ENCODE results near the gene HIBCH. TPM values are rescaled to one million over a fixed set of nuclear protein-coding genes. Genes with fewer than 3 reads are reported as not detected.

The HIBCH gene
- total and polyA plus RNA-seq, 2 experiments from 2014 or later: 15.9 to 70.0 TPM

DNA sequence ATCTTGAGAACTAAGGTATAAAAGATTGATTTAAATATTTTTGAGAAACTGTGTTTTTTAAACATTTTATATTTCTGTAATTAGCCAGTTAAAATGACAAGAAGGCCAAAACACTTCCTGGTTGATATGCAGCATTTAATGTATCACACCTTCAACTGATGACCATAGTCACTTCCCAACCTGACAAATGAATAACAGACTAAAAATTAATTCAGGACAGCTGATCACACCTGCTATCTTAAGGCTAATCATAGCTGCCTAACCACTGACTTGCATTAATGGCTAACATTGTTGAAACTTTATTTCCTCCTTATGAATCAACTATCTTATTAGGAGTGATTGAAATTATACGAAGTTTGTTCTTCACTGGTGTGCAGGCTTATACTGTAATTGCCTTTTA is 131.3 kb downstream of the HIBCH start:
- Histone ChIP-seq H3K27ac (no peak overlapping the region), H3K27me3 (no peaks in the 10 kb centered on the region), H3K4me1 (ENCODE audit: low read depth) (no peaks in the 10 kb centered on the region), H3K9me3 (ENCODE audit: low read depth) (no peaks in the 10 kb centered on the region), H3K4me3 (no peak overlapping the region), H3K36me3 (no peaks in the 10 kb centered on the region)
- TF ChIP-seq, protein P1, sequence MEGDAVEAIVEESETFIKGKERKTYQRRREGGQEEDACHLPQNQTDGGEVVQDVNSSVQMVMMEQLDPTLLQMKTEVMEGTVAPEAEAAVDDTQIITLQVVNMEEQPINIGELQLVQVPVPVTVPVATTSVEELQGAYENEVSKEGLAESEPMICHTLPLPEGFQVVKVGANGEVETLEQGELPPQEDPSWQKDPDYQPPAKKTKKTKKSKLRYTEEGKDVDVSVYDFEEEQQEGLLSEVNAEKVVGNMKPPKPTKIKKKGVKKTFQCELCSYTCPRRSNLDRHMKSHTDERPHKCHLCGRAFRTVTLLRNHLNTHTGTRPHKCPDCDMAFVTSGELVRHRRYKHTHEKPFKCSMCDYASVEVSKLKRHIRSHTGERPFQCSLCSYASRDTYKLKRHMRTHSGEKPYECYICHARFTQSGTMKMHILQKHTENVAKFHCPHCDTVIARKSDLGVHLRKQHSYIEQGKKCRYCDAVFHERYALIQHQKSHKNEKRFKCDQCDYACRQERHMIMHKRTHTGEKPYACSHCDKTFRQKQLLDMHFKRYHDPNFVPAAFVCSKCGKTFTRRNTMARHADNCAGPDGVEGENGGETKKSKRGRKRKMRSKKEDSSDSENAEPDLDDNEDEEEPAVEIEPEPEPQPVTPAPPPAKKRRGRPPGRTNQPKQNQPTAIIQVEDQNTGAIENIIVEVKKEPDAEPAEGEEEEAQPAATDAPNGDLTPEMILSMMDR (IDR thresholded peaks at IDR 0.05; ENCODE audit: low read depth, low read length): no peak
- no peak for DNase-seq (ENCODE audit: low read depth in 1 of 2, low spot score in 1 of 2)

DNA sequence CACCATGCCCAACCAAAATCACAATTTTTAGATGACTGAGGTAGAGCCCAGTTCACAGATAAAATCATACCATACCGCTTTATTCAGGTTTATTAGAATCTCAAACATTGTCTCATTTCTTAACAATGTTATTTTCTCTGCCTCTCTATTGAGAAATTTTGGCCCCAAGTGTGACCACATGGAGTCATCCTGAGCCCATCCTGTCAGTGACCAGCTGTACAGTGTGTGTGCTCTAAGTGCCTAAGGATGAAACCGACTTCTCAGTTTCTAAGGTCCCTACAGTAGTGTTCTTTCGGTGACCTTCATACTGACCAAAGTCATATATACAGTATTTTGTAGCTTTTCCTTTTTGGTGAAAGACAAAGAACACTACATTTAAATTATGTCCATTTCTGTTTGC is 133.4 kb downstream of the HIBCH start:
- H3K4me3 ChIP-seq: no peak overlapping the region
- TF ChIP-seq, protein P1 (IDR thresholded peaks at IDR 0.05; ENCODE audit: low read depth, low read length): no peak
- DNase-seq (ENCODE audit: low read depth in 1 of 2, low spot score in 1 of 2): no peak
- H3K36me3 ChIP-seq: no peaks in the 10 kb centered on the region
- no peaks in the 10 kb centered on the region for H3K9me3 ChIP-seq (ENCODE audit: low read depth)
- H3K4me1 ChIP-seq (ENCODE audit: low read depth): no peaks in the 10 kb centered on the region
- no peaks in the 10 kb centered on the region for H3K27me3 ChIP-seq
- no peak overlapping the region for H3K27ac ChIP-seq

- H3K9me3 ChIP-seq (ENCODE audit: low read depth): no peaks in the 10 kb centered on the region
- H3K27ac ChIP-seq: no peak overlapping the region
- no peaks in the 10 kb centered on the region for H3K4me1 ChIP-seq (ENCODE audit: low read depth)
- H3K36me3 ChIP-seq: no peaks in the 10 kb centered on the region
- no peak overlapping the region for H3K4me3 ChIP-seq
- no peaks in the 10 kb centered on the region for H3K27me3 ChIP-seq
- no peak for DNase-seq (ENCODE audit: low read depth in 1 of 2, low spot score in 1 of 2)
- TF ChIP-seq, protein P1 (IDR thresholded peaks at IDR 0.05; ENCODE audit: low read depth, low read length): no peak
Measured at GRCh38 chr2:190185380-190185779, 134.2 kb downstream of the HIBCH start.

DNA sequence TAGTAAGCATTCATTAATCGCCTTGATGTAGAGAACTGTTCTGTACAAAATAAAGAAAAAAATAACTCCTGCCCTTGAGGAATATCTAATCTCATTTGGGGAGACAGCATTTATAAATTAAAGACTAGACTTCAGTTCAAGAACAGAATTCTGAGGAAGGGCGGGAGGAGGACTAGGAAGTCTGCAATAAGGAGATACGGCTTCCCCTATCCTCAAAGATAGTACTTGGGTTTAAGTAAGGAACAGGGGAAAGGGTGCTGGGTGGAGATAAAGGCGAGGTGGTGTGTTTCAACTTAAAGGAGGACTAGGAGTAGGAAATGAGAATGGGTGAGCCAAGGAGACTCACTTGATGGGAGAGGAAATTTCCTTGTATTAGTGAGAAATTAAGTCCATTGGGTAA is 135.2 kb downstream of the HIBCH start:
- Histone ChIP-seq H3K27ac (no peak overlapping the region), H3K4me3 (no peak overlapping the region), H3K27me3 (no peaks in the 10 kb centered on the region), H3K4me1 (ENCODE audit: low read depth) (no peaks in the 10 kb centered on the region), H3K36me3 (no peaks in the 10 kb centered on the region), H3K9me3 (ENCODE audit: low read depth) (no peaks in the 10 kb centered on the region)
- DNase-seq (ENCODE audit: low read depth in 1 of 2, low spot score in 1 of 2): no peak
- TF ChIP-seq, protein P1 (IDR thresholded peaks at IDR 0.05; ENCODE audit: low read depth, low read length): no peak

DNA sequence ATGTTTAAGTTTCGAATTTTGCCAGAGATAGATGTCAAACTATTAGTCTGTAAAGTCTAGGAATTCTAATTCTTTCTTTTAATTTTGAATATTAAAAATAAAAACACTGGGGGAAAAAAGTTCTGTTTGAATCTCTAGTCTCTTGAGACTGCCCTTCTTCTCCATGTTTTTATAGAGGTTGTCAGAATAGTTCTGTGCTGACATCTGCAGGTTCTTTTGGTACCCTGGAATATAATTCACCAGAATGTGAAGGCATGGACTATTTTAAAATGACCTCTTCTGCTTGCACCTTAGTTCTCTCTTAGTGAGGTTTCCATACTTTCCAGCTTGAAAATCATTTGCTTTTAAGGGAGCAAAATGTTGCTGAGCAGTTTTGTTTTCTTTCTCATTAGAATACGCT is 136.1 kb downstream of the HIBCH start:
- no peak for DNase-seq (ENCODE audit: low read depth in 1 of 2, low spot score in 1 of 2)
- Histone ChIP-seq H3K27me3 (no peaks in the 10 kb centered on the region), H3K4me3 (no peak overlapping the region), H3K27ac (no peak overlapping the region), H3K4me1 (ENCODE audit: low read depth) (no peaks in the 10 kb centered on the region), H3K36me3 (no peaks in the 10 kb centered on the region), H3K9me3 (ENCODE audit: low read depth) (no peaks in the 10 kb centered on the region)
- TF ChIP-seq, protein P1 (IDR thresholded peaks at IDR 0.05; ENCODE audit: low read depth, low read length): no peak

DNA sequence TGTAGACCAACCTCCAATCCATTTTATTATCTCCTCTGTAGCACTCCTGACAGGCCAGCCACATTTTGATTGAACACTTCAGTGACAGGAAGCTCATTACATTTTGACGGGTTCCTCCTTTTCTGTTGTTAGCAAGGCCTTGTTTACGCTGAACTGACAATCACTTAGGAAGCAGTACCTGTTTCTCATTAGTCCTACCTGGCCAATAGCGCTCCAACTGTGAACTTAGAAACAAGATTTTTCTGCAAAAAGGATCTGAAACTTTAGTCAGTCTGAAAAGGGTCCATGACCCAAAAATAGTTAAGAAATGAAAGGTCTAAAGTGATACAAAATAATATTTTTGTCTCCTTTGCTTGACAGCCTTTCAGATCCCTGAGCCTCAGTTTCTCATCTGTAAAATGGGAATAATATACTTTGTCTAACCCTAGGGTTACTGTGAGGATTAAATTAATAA is 137.5 kb downstream of the HIBCH start:
- H3K4me1 ChIP-seq (ENCODE audit: low read depth): peaks cover 4% of the 10 kb centered on the region
- no peaks in the 10 kb centered on the region for H3K36me3 ChIP-seq
- H3K4me3 ChIP-seq: no peak overlapping the region
- H3K9me3 ChIP-seq (ENCODE audit: low read depth): no peaks in the 10 kb centered on the region
- TF ChIP-seq, protein P1 (IDR thresholded peaks at IDR 0.05; ENCODE audit: low read depth, low read length): no peak
- H3K27ac ChIP-seq: no peak overlapping the region
- no peak for DNase-seq (ENCODE audit: low read depth in 1 of 2, low spot score in 1 of 2)
- H3K27me3 ChIP-seq: no peaks in the 10 kb centered on the region

Data from cardiac muscle cell (in vitro differentiated cells and primary cell).